H7 (cell line): Measurements from ENCODE around the gene PRPF19. TPM values are rescaled to one million over a fixed set of nuclear protein-coding genes. Genes with fewer than 3 reads are reported as not detected.

Experiments used
- DNase-seq: peaks from one replicate; pipeline ENCODE4 v3.0.0; 2012
- H3K27me3 ChIP-seq: 2 replicates; pipeline ENCODE4 v1.6.0; 2011; ENCODE audit warnings: mild to moderate bottlenecking, low read length; ENCODE audit not compliant: control insufficient read depth, insufficient read depth
- H3K36me3 ChIP-seq: replicated peaks from 2 replicates; pipeline ENCODE4 v1.5.1; 2011; ENCODE audit warnings: low read length; ENCODE audit not compliant: control insufficient read depth, insufficient read depth
- H3K4me3 ChIP-seq: 2 replicates; pipeline ENCODE4 v1.5.1; 2011; ENCODE audit warnings: low read depth, mild to moderate bottlenecking, control low read depth, low read length, moderate library complexity; ENCODE audit not compliant: insufficient read depth
- total RNA-seq: library from RNA; depleted of rRNA; stranded (reverse); fragments of >200 nt; shearing (Covaris generic); gene quantifications from 2 replicates; pipeline ENCODE4 v1.2.3, GENCODE V29; 2014

PRPF19 gene
- total RNA-seq, 1 experiment from 2014 or later = 123 TPM

- DNase-seq = peak; percentile 71
- H3K4me3 ChIP-seq = no peak overlapping the region
- no peaks in the 10 kb centered on the region for H3K27me3 ChIP-seq
- H3K36me3 ChIP-seq = no peaks in the 10 kb centered on the region
These were observed 33.3 kb downstream of the PRPF19 start for GRCh38 chr11:60872961-60873524.

- no peak for DNase-seq
- Histone ChIP-seq H3K36me3 (no peaks in the 10 kb centered on the region), H3K4me3 (no peak overlapping the region), H3K27me3 (no peaks in the 10 kb centered on the region)
These were observed 34.0 kb downstream of the PRPF19 start for GRCh38 chr11:60872124-60872960.

- Histone ChIP-seq H3K36me3 (no peaks in the 10 kb centered on the region), H3K27me3 (no peaks in the 10 kb centered on the region), H3K4me3 (no peak overlapping the region)
- no peak for DNase-seq
These were observed 34.9 kb downstream of the PRPF19 start for GRCh38 chr11:60871378-60872061.

GRCh38 chr11:60870733-60871377, 35.5 kb downstream of the PRPF19 start:
- DNase-seq = no peak

GRCh38 chr11:60870276-60870675, 36.1 kb downstream of the PRPF19 start:
- H3K27me3 ChIP-seq = no peaks in the 10 kb centered on the region
- no peaks in the 10 kb centered on the region for H3K36me3 ChIP-seq
- no peak overlapping the region for H3K4me3 ChIP-seq
- peak; percentile 73 for DNase-seq

More at GRCh38 chr11:60870733-60871377, 35.5 kb downstream of the PRPF19 start:
- no peaks in the 10 kb centered on the region for H3K27me3 ChIP-seq
- no peak overlapping the region for H3K4me3 ChIP-seq
- H3K36me3 ChIP-seq = no peaks in the 10 kb centered on the region

- Histone ChIP-seq H3K4me3 (no peak overlapping the region), H3K36me3 (no peaks in the 10 kb centered on the region), H3K27me3 (no peaks in the 10 kb centered on the region)
- DNase-seq = no peak
These were observed 36.9 kb downstream of the PRPF19 start for GRCh38 chr11:60869451-60869825.

GRCh38 chr11:60868682-60869450, 37.5 kb downstream of the PRPF19 start:
- H3K36me3 ChIP-seq = no peaks in the 10 kb centered on the region
- no peak overlapping the region for H3K4me3 ChIP-seq
- no peak for DNase-seq
- no peaks in the 10 kb centered on the region for H3K27me3 ChIP-seq

GRCh38 chr11:60867871-60868681, 38.3 kb downstream of the PRPF19 start:
- H3K4me3 ChIP-seq = no peak overlapping the region
- no peaks in the 10 kb centered on the region for H3K27me3 ChIP-seq
- DNase-seq = no peak
- no peaks in the 10 kb centered on the region for H3K36me3 ChIP-seq

GRCh38 chr11:60866911-60867870, 39.2 kb downstream of the PRPF19 start, which contains the start of gene ZP1:
ZP1 (plus strand) TSS chr11:60867542; CDS start chr11:60867562, 20 bp downstream.
- DNase-seq = no peak
- Histone ChIP-seq H3K36me3 (no peaks in the 10 kb centered on the region), H3K27me3 (no peaks in the 10 kb centered on the region), H3K4me3 (no peak within 1 kb of the TSS)

- Histone ChIP-seq H3K27me3 (no peaks in the 10 kb centered on the region), H3K36me3 (no peaks in the 10 kb centered on the region)
- DNase-seq = no peak
These were observed 41.4 kb downstream of the PRPF19 start for GRCh38 chr11:60864856-60865513.

GRCh38 chr11:60863550-60864521, 42.5 kb downstream of the PRPF19 start:
- DNase-seq = no peak
- no peaks in the 10 kb centered on the region for H3K36me3 ChIP-seq
- H3K4me3 ChIP-seq = no peak overlapping the region
- H3K27me3 ChIP-seq = no peaks in the 10 kb centered on the region

More at GRCh38 chr11:60864856-60865513, 41.4 kb downstream of the PRPF19 start:
- no peak overlapping the region for H3K4me3 ChIP-seq
